Measurements from ENCODE around the gene GPRIN3.
"Not testable (repeated sequence)": the region's sequence is repeated elsewhere in the genome, so short reads cannot be mapped to it uniquely, and the experiment has no call there.

Gene GPRIN3

DNA sequence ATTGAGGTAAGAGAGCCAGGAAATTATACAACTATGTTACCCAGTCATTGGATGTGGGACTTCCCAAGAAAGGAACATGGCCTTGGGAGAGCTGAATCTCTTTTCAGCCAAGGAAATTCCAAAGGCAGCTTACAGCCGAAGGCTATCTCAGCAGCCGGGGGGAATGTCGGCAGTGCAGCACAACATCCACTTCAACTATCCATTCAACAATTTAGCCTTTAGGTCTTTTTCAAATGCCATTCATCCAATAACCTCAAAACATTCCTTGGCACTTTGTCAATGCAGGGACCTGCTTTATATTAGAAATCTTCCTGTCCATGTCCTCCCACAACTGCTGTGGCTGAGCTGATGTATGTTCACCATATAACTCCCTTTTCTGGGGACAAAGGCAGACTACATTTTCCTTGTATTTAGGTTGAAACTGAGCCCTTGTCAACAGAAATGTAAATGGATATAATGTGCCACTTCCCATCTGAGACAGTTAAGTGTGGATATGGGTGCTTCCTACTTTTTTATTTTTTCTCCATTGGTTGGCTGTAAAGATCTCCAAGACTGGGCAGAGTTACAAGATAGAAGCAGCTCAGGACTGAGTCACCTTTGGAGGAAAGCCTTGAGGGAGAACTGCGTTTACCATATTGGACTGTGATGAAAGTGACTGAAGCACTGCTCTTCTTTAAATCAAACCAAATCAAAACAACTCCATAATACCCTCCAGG lies 94.8 kb downstream of the GPRIN3 start:
- no peak for DNase-seq

DNA sequence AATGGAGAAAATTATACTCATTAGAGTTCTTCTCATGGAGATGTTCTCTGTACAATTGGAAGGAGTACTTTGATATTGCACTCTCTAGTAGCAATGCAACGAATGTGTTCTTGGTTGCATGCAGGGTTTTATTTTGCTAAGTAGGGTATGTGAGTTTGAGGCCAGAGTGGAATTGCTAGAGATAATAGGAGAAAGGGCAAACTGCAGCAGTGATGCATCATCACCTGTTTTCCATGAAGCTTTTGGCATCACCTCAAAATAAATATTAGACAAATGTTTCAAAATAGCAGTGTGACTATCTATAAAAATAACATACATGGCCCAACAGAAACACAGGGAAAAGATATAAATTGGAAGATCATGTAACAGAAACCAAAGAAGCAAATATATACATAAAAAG lies 103.0 kb downstream of the GPRIN3 start:
- no peak for DNase-seq

- no peak for DNase-seq
Observed at GRCh38 chr4:89203902-89204301, 103.7 kb downstream of the GPRIN3 start.

DNA sequence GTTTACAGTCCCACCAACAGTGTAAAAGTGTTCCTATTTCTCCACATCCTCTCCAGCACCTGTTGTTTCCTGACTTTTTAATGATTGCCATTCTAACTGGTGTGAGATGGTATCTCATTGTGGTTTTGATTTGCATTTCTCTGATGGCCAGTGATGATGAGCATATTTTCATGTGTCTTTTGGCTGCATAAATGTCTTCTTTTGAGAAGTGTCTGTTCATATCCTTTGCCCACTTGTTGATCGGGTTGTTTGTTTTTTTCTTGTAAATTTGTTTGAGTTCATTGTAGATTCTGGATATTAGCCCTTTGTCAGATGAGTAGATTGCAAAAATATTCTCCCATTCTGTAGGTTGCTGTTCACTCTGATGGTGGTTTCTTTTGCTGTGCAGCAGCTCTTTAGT lies 108.2 kb downstream of the GPRIN3 start:
- not testable (repeated sequence) for DNase-seq

DNA sequence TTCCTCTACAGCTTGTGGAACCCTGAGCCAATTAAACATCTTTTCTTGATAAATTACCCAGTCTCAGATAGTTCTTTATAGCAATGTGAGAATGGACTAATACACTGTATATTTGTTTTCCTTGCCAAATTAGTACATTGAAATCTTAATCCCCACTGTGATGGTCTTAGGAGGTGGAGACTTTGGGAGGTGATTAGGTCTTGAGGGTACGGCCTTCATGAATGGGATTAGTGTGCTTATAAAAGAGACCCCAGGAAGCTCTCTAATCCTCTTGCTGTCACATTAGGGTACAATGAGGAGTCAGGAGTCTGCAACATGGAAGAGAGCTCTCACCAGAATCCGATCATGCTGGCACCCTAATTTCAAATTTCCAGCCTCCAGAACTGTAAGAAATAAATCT lies 109.7 kb downstream of the GPRIN3 start:
- DNase-seq, result no peak

DNA sequence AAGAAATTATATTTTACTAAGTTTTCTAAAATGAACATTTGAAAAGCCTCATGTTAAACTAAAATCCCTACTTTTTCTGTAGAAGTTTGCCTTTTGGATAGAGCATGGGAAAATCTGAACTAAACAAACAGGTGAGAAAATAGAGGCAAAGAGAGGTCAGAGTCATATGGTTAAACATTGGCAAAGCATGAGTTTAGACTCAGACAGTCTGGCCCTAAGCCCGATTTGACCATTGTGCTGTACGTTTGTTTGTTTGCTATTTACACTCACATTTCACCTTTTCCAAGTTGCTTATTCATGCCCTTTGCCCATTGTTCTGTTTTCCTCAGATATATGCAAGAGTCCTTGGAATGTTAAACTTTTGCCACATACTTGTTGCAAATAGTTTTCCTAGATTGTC lies 110.9 kb downstream of the GPRIN3 start:
- DNase-seq, result no peak

- DNase-seq, result no peak
Observed at GRCh38 chr4:89196056-89196674, 111.4 kb downstream of the GPRIN3 start.

DNA sequence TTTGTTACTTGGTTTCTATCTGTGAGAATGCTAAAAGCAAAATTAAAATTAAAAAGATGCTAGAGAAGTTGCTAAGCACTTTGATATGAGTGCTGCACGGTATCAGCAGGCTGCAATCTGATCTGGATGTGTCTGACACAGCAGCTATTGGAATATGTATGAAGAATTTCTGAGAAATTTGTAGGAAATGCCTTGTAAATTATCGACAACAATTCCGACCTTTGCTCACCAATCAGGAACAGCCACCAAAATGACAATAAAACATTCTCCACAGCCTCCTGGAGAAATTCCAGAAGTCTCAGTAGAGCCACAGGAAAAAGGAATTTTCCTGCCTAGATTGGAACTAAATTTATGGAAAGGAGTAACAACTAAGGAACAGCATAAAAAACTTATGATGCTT lies 113.8 kb downstream of the GPRIN3 start:
- DNase-seq, result no peak

Measured in NCI-H1694 (cell line).